ENCODE measurements around the gene ACTG1. TPM values are rescaled to one million over a fixed set of nuclear protein-coding genes. Genes with fewer than 3 reads are reported as not detected.

Gene ACTG1
- total RNA-seq, 1 experiment from 2014 or later, result 4,160 TPM

- H3K4me3 Mint-ChIP-seq, result peak overlapping the region; percentile 39 to 44; a peak in 3 of 5 replicates
- H3K23me2 ChIP-seq (ENCODE audit: insufficient read length, low read depth, low read length, poor library complexity, severe bottlenecking), result peaks cover 7% of the 10 kb centered on the region
- H2AFZ ChIP-seq (ENCODE audit: low read length), result no peak overlapping the region
These were observed 28.8 kb downstream of the ACTG1 start for GRCh38 chr17:81483862-81484194.

More at GRCh38 chr17:81483862-81484194, 28.8 kb downstream of the ACTG1 start:
- Mint-ChIP-seq H3K27me3 (ENCODE audit: low read depth) (peaks cover 67% of the 10 kb centered on the region), H3K27ac (no peak overlapping the region), H3K4me1 (peaks cover 4 to 6% of the 10 kb centered on the region in 2 experiments), H3K36me3 (ENCODE audit: insufficient read depth in 1 of 3, low read depth in 3 of 3) (no peaks in the 10 kb centered on the region), H3K9me3 (peaks cover 0 to 3% of the 10 kb centered on the region in 2 experiments; a peak in 1 of 5 replicates)
- no peak overlapping the region for H3K27ac ChIP-seq (ENCODE audit: insufficient read length, low read depth, low read length)
- H3K4me2 ChIP-seq (ENCODE audit: insufficient read depth, insufficient read length, low read length), result peak overlapping the region; percentile 50
- H3K4me1 ChIP-seq (ENCODE audit: insufficient read depth, low read length), result no peaks in the 10 kb centered on the region; the same call in 1 of the 2 replicates
- no peak overlapping the region for H2BK20ac ChIP-seq (ENCODE audit: low read depth, low read length, poor library complexity, severe bottlenecking)
- H4K20me1 ChIP-seq (ENCODE audit: control insufficient read depth, insufficient read depth, insufficient read length), result no peaks in the 10 kb centered on the region
- H2BK15ac ChIP-seq (ENCODE audit: low read depth, low read length), result no peak overlapping the region
- H4K91ac ChIP-seq (ENCODE audit: insufficient read length, low read depth, low read length), result no peak overlapping the region
- H4K8ac ChIP-seq (replicated peaks; ENCODE audit: insufficient read length, low read depth, low read length), result no peak overlapping the region
- H3T11ph ChIP-seq (ENCODE audit: low read length), result no peak overlapping the region
- no peak for DNase-seq
- no peak overlapping the region for H2BK5ac ChIP-seq (ENCODE audit: insufficient read length, low read length)
- H3K9me3 ChIP-seq (ENCODE audit: control insufficient read depth, low read depth, low read length), result no peaks in the 10 kb centered on the region
- no CpG with 5 or more reads among the region's 32 CpGs for WGBS (ENCODE audit: extremely low coverage, insufficient read length, low lambda C conversion rate)
- peak overlapping the region; percentile 65 for H3K14ac ChIP-seq (ENCODE audit: insufficient read depth, low read length)
- no peak overlapping the region for H3K23ac ChIP-seq (ENCODE audit: insufficient read length, low read depth, low read length)
- no peak for TF ChIP-seq CTCF (conservative IDR thresholded peaks at IDR 0.05)
- no peak overlapping the region for H3K18ac ChIP-seq (ENCODE audit: insufficient read length, low read depth, low read length)
- H3K4ac ChIP-seq (ENCODE audit: low read depth, low read length), result no peak overlapping the region
- H2AK5ac ChIP-seq (ENCODE audit: insufficient read length, low read length), result no peak overlapping the region
- no peak overlapping the region for H2BK120ac ChIP-seq (ENCODE audit: low read depth, low read length, poor library complexity, severe bottlenecking)
- no peak overlapping the region for H4K5ac ChIP-seq (ENCODE audit: insufficient read length, low read depth, low read length)
- no peaks in the 10 kb centered on the region for H3K79me2 ChIP-seq (ENCODE audit: insufficient read depth, low read length)
- no peak overlapping the region for H2BK12ac ChIP-seq (ENCODE audit: insufficient read length, low read depth, low read length)
- peaks cover 12% of the 10 kb centered on the region; the same call in 1 of the 2 replicates for H3K27me3 ChIP-seq (ENCODE audit: insufficient read depth, low read length)
- H3K9ac ChIP-seq (ENCODE audit: extremely low read depth, insufficient read length, low read length), result no peak overlapping the region
- no peak overlapping the region for H3K56ac ChIP-seq (ENCODE audit: insufficient read length, low read depth, low read length)
- no peaks in the 10 kb centered on the region for H3K79me1 ChIP-seq (ENCODE audit: insufficient read depth, low read depth, low read length, poor library complexity, severe bottlenecking)

Data from H9 (cell line).